ENCODE data around the gene UBA1. TPM values are rescaled to one million over a fixed set of nuclear protein-coding genes. Genes with fewer than 3 reads are reported as not detected.

Gene UBA1
- total RNA-seq, 4 donors from 2014 or later, result 125 to 218 (median 147) TPM

DNA sequence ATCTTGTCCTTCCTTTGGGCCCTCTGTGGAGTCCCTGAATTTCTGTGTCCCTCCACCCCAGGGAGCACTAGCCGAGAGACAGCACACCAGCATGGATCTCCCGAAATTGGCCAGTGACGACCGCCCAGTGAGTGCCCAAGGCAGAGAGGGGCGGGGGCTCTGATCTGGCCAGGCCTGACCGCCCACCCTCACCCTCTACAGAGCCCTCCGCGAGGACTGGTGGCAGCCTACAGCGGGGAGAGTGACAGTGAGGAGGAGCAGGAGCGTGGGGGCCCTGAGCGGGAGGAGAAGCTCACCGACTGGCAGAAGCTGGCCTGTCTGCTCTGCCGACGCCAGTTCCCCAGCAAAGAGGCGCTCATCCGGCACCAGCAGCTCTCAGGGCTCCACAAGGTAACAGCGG lies 8.4 kb upstream of the UBA1 start:
- Histone ChIP-seq H3K4me3 (no peak overlapping the region), H3K27ac (replicated peaks in 1 of 4) (no peak overlapping the region), H3K27me3 (no peaks in the 10 kb centered on the region), H3K36me3 (peaks cover 14 to 69% (median 62%) of the 10 kb centered on the region in 4 donors), H3K4me1 (peaks cover 0 to 2% (median under 1%) of the 10 kb centered on the region in 4 donors), H3K9me3 (no peaks in the 10 kb centered on the region)
- DNase-seq (ENCODE audit: extremely low spot score), result no peak
- TF ChIP-seq CTCF (IDR thresholded peaks at IDR 0.05), result no peak
- TF ChIP-seq EP300 (IDR thresholded peaks at IDR 0.05), result no peak
- no peak for TF ChIP-seq POLR2A (IDR thresholded peaks at IDR 0.05; ENCODE audit: low read depth)
- TF ChIP-seq POLR2AphosphoS5 (IDR thresholded peaks at IDR 0.05), result no peak
- 88% methylated on average over 12 of the region's 17 CpGs for WGBS
- intact Hi-C loops (cut with DNase I), result no loop called here

GRCh38 chrX:47186096-47186740 lies 7.4 kb upstream of the UBA1 start:
- H3K36me3 ChIP-seq, result peaks cover 7 to 59% (median 53%) of the 10 kb centered on the region in 4 donors
- no peaks in the 10 kb centered on the region for H3K27me3 ChIP-seq
- H3K27ac ChIP-seq (replicated peaks in 1 of 4), result no peak overlapping the region
- peaks cover 0 to 10% (median 3%) of the 10 kb centered on the region in 4 donors for H3K4me1 ChIP-seq
- H3K4me3 ChIP-seq, result no peak overlapping the region
- TF ChIP-seq CTCF (IDR thresholded peaks at IDR 0.05) (no peak), EP300 (IDR thresholded peaks at IDR 0.05) (no peak)
- DNase-seq (ENCODE audit: extremely low spot score), result no peak
- H3K9me3 ChIP-seq, result no peaks in the 10 kb centered on the region
- WGBS, result 85% methylated on average over 25 of the region's 27 CpGs
- intact Hi-C loops (cut with DNase I), result no loop called here

- DNase-seq (ENCODE audit: extremely low spot score), result no peak
- Histone ChIP-seq H3K36me3 (peaks cover 3 to 50% (median 43%) of the 10 kb centered on the region in 4 donors), H3K27ac (replicated peaks in 1 of 4) (no peak overlapping the region), H3K4me3 (no peak overlapping the region), H3K4me1 (peaks cover 3 to 19% (median 11%) of the 10 kb centered on the region in 4 donors), H3K9me3 (no peaks in the 10 kb centered on the region), H3K27me3 (no peaks in the 10 kb centered on the region)
- WGBS, result 87% methylated on average over 4 of the region's 4 CpGs
- TF ChIP-seq CTCF (IDR thresholded peaks at IDR 0.05), result no peak
- TF ChIP-seq POLR2A (IDR thresholded peaks at IDR 0.05; ENCODE audit: low read depth), result no peak
- intact Hi-C loops (cut with DNase I), result no loop called here
Measured at GRCh38 chrX:47187106-47187677, 6.4 kb upstream of the UBA1 start.

- no peak overlapping the region for H3K4me3 ChIP-seq
- peaks cover 0 to 24% (median 21%) of the 10 kb centered on the region in 4 donors for H3K36me3 ChIP-seq
- peaks cover 15 to 34% (median 19%) of the 10 kb centered on the region in 4 donors for H3K4me1 ChIP-seq
- TF ChIP-seq EP300 (IDR thresholded peaks at IDR 0.05), result no peak
- TF ChIP-seq CTCF (IDR thresholded peaks at IDR 0.05), result no peak
- TF ChIP-seq POLR2AphosphoS5 (IDR thresholded peaks at IDR 0.05), result no peak
- TF ChIP-seq POLR2A (IDR thresholded peaks at IDR 0.05; ENCODE audit: low read depth), result no peak
- DNase-seq (ENCODE audit: extremely low spot score), result no peak
- WGBS, result 55% methylated on average over 15 of the region's 19 CpGs
- no peaks in the 10 kb centered on the region for H3K9me3 ChIP-seq
- intact Hi-C loops (cut with DNase I), result loop anchor here (10.0 kb wide), 1 partner anchor 835 kb away; no protein-coding TSS in a partner anchor
- no peaks in the 10 kb centered on the region for H3K27me3 ChIP-seq
- H3K27ac ChIP-seq (replicated peaks in 1 of 4), result no peak overlapping the region
Measured at GRCh38 chrX:47189906-47190305, 3.7 kb upstream of the UBA1 start.

All from esophagus muscularis mucosa (tissue), 4 donors.